ENCODE results near the gene NFIA.
A peak's percentile ranks its signal among the peaks of the same experiment; 100 is the strongest.

NFIA gene

DNA sequence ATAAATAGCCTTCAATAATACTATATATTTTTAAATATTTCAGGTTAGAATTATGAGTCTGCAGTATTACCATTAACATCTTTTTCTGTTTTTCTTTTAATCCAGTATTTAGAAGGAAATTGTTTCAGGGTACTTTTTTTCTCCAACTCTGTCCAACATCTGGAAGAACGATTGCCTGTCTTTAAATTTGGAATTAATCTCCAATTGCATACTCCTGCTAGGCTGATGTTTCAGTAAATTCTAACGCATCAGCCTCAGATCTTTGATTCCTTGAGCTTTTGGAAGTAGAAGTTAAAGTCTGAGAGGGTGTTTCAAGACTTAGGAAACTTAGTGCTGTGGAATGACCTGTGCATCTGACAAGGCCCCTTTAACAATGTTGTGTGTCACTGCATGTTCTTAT is 20.3 kb downstream of the NFIA start:
- H3K4me1 ChIP-seq (ENCODE audit: insufficient read depth, low read length, poor library complexity, severe bottlenecking) = peaks cover 14% of the 10 kb centered on the region
- no peak overlapping the region for H3K4me3 ChIP-seq (ENCODE audit: low read length, poor library complexity, severe bottlenecking)
- H2AFZ ChIP-seq (ENCODE audit: low read length) = no peak overlapping the region
- H3F3A ChIP-seq (ENCODE audit: low read depth) = no peaks in the 10 kb centered on the region
- no peak overlapping the region for H3K4me2 ChIP-seq (ENCODE audit: low read depth, low read length, poor library complexity, severe bottlenecking)
- no peaks in the 10 kb centered on the region for H3K79me2 ChIP-seq (ENCODE audit: insufficient read depth, low read length)
- H3K9me3 ChIP-seq (ENCODE audit: insufficient read depth, low read depth, low read length) = no peaks in the 10 kb centered on the region
- no peaks in the 10 kb centered on the region for H4K20me1 ChIP-seq (ENCODE audit: insufficient read depth, low read length, poor library complexity, severe bottlenecking)
- no peaks in the 10 kb centered on the region for H3K36me3 ChIP-seq (ENCODE audit: insufficient read depth, low read length)
- TF ChIP-seq, protein P1, sequence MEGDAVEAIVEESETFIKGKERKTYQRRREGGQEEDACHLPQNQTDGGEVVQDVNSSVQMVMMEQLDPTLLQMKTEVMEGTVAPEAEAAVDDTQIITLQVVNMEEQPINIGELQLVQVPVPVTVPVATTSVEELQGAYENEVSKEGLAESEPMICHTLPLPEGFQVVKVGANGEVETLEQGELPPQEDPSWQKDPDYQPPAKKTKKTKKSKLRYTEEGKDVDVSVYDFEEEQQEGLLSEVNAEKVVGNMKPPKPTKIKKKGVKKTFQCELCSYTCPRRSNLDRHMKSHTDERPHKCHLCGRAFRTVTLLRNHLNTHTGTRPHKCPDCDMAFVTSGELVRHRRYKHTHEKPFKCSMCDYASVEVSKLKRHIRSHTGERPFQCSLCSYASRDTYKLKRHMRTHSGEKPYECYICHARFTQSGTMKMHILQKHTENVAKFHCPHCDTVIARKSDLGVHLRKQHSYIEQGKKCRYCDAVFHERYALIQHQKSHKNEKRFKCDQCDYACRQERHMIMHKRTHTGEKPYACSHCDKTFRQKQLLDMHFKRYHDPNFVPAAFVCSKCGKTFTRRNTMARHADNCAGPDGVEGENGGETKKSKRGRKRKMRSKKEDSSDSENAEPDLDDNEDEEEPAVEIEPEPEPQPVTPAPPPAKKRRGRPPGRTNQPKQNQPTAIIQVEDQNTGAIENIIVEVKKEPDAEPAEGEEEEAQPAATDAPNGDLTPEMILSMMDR (conservative IDR thresholded peaks at IDR 0.05; ENCODE audit: low read length) = no peak
- no peak for TF ChIP-seq EZH2phosphoT487 (IDR thresholded peaks at IDR 0.05; ENCODE audit: borderline replicate concordance)
- H3K9ac ChIP-seq (ENCODE audit: low read depth, low read length, poor library complexity, severe bottlenecking) = no peak overlapping the region
- no peaks in the 10 kb centered on the region for H3K9me2 ChIP-seq (replicated peaks; ENCODE audit: low read depth, low read length)
- H3K27me3 ChIP-seq (ENCODE audit: insufficient read depth, low read length, poor library complexity, severe bottlenecking) = no peaks in the 10 kb centered on the region

DNA sequence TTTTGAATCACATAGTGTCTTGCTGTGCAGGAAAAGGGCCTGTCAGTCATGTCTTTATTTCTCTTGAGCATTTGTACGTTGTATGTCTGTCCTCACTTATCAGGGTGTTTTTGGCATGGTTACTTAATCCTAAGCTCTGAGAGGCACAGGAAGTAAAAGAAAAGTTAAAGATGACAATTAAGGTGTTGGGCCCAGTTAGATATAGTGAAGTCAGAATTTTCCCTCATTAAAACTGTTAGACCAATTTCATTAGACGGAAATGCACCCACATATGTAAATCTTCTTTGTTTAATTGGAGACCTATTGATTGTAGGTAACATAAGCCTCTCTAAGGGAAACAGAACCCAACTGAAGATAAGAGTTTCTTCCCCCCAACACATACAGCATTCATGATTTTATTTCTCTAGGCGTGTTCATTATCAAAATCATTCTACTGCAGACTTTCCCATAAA is 21.9 kb downstream of the NFIA start:
- Histone ChIP-seq H3K79me2 (ENCODE audit: insufficient read depth, low read length) (no peaks in the 10 kb centered on the region), H3F3A (ENCODE audit: low read depth) (no peaks in the 10 kb centered on the region), H3K9me2 (replicated peaks; ENCODE audit: low read depth, low read length) (no peaks in the 10 kb centered on the region), H3K4me3 (ENCODE audit: low read length, poor library complexity, severe bottlenecking) (no peak overlapping the region), H3K4me2 (ENCODE audit: low read depth, low read length, poor library complexity, severe bottlenecking) (no peak overlapping the region), H4K20me1 (ENCODE audit: insufficient read depth, low read length, poor library complexity, severe bottlenecking) (no peaks in the 10 kb centered on the region), H3K9me3 (ENCODE audit: insufficient read depth, low read depth, low read length) (no peaks in the 10 kb centered on the region), H3K9ac (ENCODE audit: low read depth, low read length, poor library complexity, severe bottlenecking) (no peak overlapping the region), H3K4me1 (ENCODE audit: insufficient read depth, low read length, poor library complexity, severe bottlenecking) (peaks cover 18% of the 10 kb centered on the region), H3K27me3 (ENCODE audit: insufficient read depth, low read length, poor library complexity, severe bottlenecking) (no peaks in the 10 kb centered on the region), H3K36me3 (ENCODE audit: insufficient read depth, low read length) (no peaks in the 10 kb centered on the region), H2AFZ (ENCODE audit: low read length) (peak overlapping the region; percentile 9; the same call in 1 of the 2 replicates)
- no peak for TF ChIP-seq EZH2phosphoT487 (IDR thresholded peaks at IDR 0.05; ENCODE audit: borderline replicate concordance)
- TF ChIP-seq, protein P1 (conservative IDR thresholded peaks at IDR 0.05; ENCODE audit: low read length) = no peak

- no peak overlapping the region for H3K4me3 ChIP-seq (ENCODE audit: low read length, poor library complexity, severe bottlenecking)
- H3K79me2 ChIP-seq (ENCODE audit: insufficient read depth, low read length) = no peaks in the 10 kb centered on the region
- no peaks in the 10 kb centered on the region for H3F3A ChIP-seq (ENCODE audit: low read depth)
- H2AFZ ChIP-seq (ENCODE audit: low read length) = no peak overlapping the region
- H3K36me3 ChIP-seq (ENCODE audit: insufficient read depth, low read length) = no peaks in the 10 kb centered on the region
- no peaks in the 10 kb centered on the region for H4K20me1 ChIP-seq (ENCODE audit: insufficient read depth, low read length, poor library complexity, severe bottlenecking)
- H3K27me3 ChIP-seq (ENCODE audit: insufficient read depth, low read length, poor library complexity, severe bottlenecking) = no peaks in the 10 kb centered on the region
- peaks cover 36% of the 10 kb centered on the region for H3K4me1 ChIP-seq (ENCODE audit: insufficient read depth, low read length, poor library complexity, severe bottlenecking)
- no peak overlapping the region for H3K9ac ChIP-seq (ENCODE audit: low read depth, low read length, poor library complexity, severe bottlenecking)
- H3K9me3 ChIP-seq (ENCODE audit: insufficient read depth, low read depth, low read length) = no peaks in the 10 kb centered on the region
- no peaks in the 10 kb centered on the region for H3K9me2 ChIP-seq (replicated peaks; ENCODE audit: low read depth, low read length)
- TF ChIP-seq, protein P1 (conservative IDR thresholded peaks at IDR 0.05; ENCODE audit: low read length) = no peak
- no peak for TF ChIP-seq EZH2phosphoT487 (IDR thresholded peaks at IDR 0.05; ENCODE audit: borderline replicate concordance)
- no peak overlapping the region for H3K4me2 ChIP-seq (ENCODE audit: low read depth, low read length, poor library complexity, severe bottlenecking)
Observed at GRCh38 chr1:61107638-61108037, 25.3 kb downstream of the NFIA start.

Data from Loucy (cell line).